ENCODE data around the gene HCN3.

- TF ChIP-seq POLR2AphosphoS5 (IDR thresholded peaks at IDR 0.05) (no peak), CTCF (IDR thresholded peaks at IDR 0.05) (no peak), POLR2A (IDR thresholded peaks at IDR 0.05) (no peak)
Observed at GRCh38 chr1:155272466-155273342, 4.6 kb upstream of the HCN3 start.
